ENCODE measurements around the gene GNAT1. TPM values are rescaled to one million over a fixed set of nuclear protein-coding genes. Genes with fewer than 3 reads are reported as not detected.
A peak's percentile ranks its signal among the peaks of the same experiment; 100 is the strongest.

The GNAT1 gene
- total RNA-seq, 6 donors from 2014 or later: 0.10 to 0.40 TPM; not detected in 4

GRCh38 chr3:50205413-50206276 lies 14.2 kb downstream of the GNAT1 start:
- Histone ChIP-seq H3K36me3 (no peaks in the 10 kb centered on the region), H3K27me3 (peaks cover 0 to 41% (median 16%) of the 10 kb centered on the region in 4 donors), H3K4me1 (peaks cover 14 to 19% (median 17%) of the 10 kb centered on the region in 4 donors), H3K4me3 (peak overlapping the region; percentile 25 to 42 (median 34)), H3K9me3 (no peaks in the 10 kb centered on the region), H3K27ac (no peak overlapping the region)
- ATAC-seq (ENCODE audit: low FRiP score in 2 of 2): peak in 1 of 2 donors; percentile 38
- no peak for TF ChIP-seq POLR2A (IDR thresholded peaks at IDR 0.05)
- no peak for TF ChIP-seq EP300 (IDR thresholded peaks at IDR 0.05)
- TF ChIP-seq POLR2AphosphoS5 (IDR thresholded peaks at IDR 0.05): no peak
- TF ChIP-seq CTCF (IDR thresholded peaks at IDR 0.05): no peak
- DNase-seq: peak in 1 of 2 donors; percentile 85
- WGBS, 2 donors: 5 to 21% methylated on average over 14 to 39 of the region's 67 CpGs

GRCh38 chr3:50207359-50208042 lies 16.1 kb downstream of the GNAT1 start:
- peaks cover 14 to 19% (median 17%) of the 10 kb centered on the region in 4 donors for H3K4me1 ChIP-seq
- no peak overlapping the region for H3K27ac ChIP-seq
- H3K4me3 ChIP-seq: no peak overlapping the region
- no peak for DNase-seq
- ATAC-seq (ENCODE audit: low FRiP score in 2 of 2): no peak
- H3K9me3 ChIP-seq: no peaks in the 10 kb centered on the region
- WGBS, 2 donors: 93 to 98% methylated on average over 9 to 17 of the region's 17 CpGs
- peaks cover 0 to 36% (median 16%) of the 10 kb centered on the region in 4 donors for H3K27me3 ChIP-seq
- TF ChIP-seq CTCF (IDR thresholded peaks at IDR 0.05): no peak
- no peak for TF ChIP-seq EP300 (IDR thresholded peaks at IDR 0.05)
- no peak for TF ChIP-seq POLR2AphosphoS5 (IDR thresholded peaks at IDR 0.05)
- TF ChIP-seq POLR2A (IDR thresholded peaks at IDR 0.05): no peak
- H3K36me3 ChIP-seq: no peaks in the 10 kb centered on the region

- no peaks in the 10 kb centered on the region for H3K36me3 ChIP-seq
- H3K27me3 ChIP-seq: peaks cover 0 to 31% (median 13%) of the 10 kb centered on the region in 4 donors
- H3K9me3 ChIP-seq: no peaks in the 10 kb centered on the region
- DNase-seq (no peak), ATAC-seq (ENCODE audit: low FRiP score in 2 of 2) (no peak)
- WGBS, 2 donors: 75 to 80% methylated on average over 8 to 14 of the region's 14 CpGs
- no peak overlapping the region for H3K4me3 ChIP-seq
- H3K4me1 ChIP-seq: peaks cover 14 to 19% (median 17%) of the 10 kb centered on the region in 4 donors
- TF ChIP-seq EP300 (IDR thresholded peaks at IDR 0.05) (no peak), POLR2A (IDR thresholded peaks at IDR 0.05) (no peak), CTCF (IDR thresholded peaks at IDR 0.05) (no peak), POLR2AphosphoS5 (IDR thresholded peaks at IDR 0.05) (no peak)
- no peak overlapping the region for H3K27ac ChIP-seq
These were observed 17.4 kb downstream of the GNAT1 start for GRCh38 chr3:50208677-50209344.

GRCh38 chr3:50210176-50210509 lies 18.7 kb downstream of the GNAT1 start:
- H3K9me3 ChIP-seq: no peaks in the 10 kb centered on the region
- H3K27me3 ChIP-seq: peaks cover 0 to 17% (median 5%) of the 10 kb centered on the region in 4 donors
- H3K4me3 ChIP-seq: no peak overlapping the region
- no peak for ATAC-seq (ENCODE audit: low FRiP score in 2 of 2)
- WGBS, 2 donors: 84 to 96% methylated on average over 4 to 5 of the region's 5 CpGs
- TF ChIP-seq POLR2AphosphoS5 (IDR thresholded peaks at IDR 0.05): no peak
- no peak for TF ChIP-seq POLR2A (IDR thresholded peaks at IDR 0.05)
- TF ChIP-seq EP300 (IDR thresholded peaks at IDR 0.05): no peak
- TF ChIP-seq CTCF (IDR thresholded peaks at IDR 0.05): no peak
- no peak for DNase-seq
- H3K27ac ChIP-seq: no peak overlapping the region
- no peaks in the 10 kb centered on the region for H3K36me3 ChIP-seq
- H3K4me1 ChIP-seq: peaks cover 9 to 10% (median 10%) of the 10 kb centered on the region in 4 donors

All from upper lobe of left lung (tissue), 6 donors.